T-cell (primary cell): ENCODE data around the gene CHML. TPM values are rescaled to one million over a fixed set of nuclear protein-coding genes. Genes with fewer than 3 reads are reported as not detected.

Experiments
- ATAC-seq, 4 experiments: fragments of 200-7000 bp in 3 of 4; fragments of 150-1000 bp in 1 of 4; cut with Tn5 transposase; replicated peaks in 1 of 4; 1 replicate in 3 of 4; 2 replicates in 1 of 4; pipeline ENCODE4 v1.10.0; 2021; ENCODE audit warnings: moderate library complexity in 3 of 4, mild to moderate bottlenecking in 2 of 4, moderate number of reproducible peaks in 1 of 4
- CTCF ChIA-PET, 2 donors: fragments of 300-600 bp; sonication (Branson Sonifier 250); formaldehyde crosslinking; loops; one replicate each; lab custom pipeline; 2022; ENCODE audit warnings: antibody characterized with exemption in 2 of 2; lab: Charles Lee
- POLR2A ChIA-PET, 2 donors: fragments of 300-600 bp; sonication (Branson Sonifier 250); formaldehyde crosslinking; loops; one replicate each; lab custom pipeline; 2022; ENCODE audit warnings: antibody characterized with exemption in 2 of 2; lab: Charles Lee
- DNase-seq, 35 experiments: peaks; one replicate each; pipeline versions ENCODE4 v3.0.0 to v3.0.0-alpha.2; 2013 to 2023
- H3K27ac ChIP-seq: one replicate; pipeline ENCODE4 v1.5.1; 2013; ENCODE audit warnings: low read length
- H3K27me3 ChIP-seq, 2 experiments: replicated peaks in 1 of 2; 1 replicate in 1 of 2; 2 replicates in 1 of 2; pipeline versions ENCODE4 v1.6.1 to v1.7.0; 2013; ENCODE audit warnings: low read length in 1 of 2, mixed read lengths in 1 of 2; ENCODE audit not compliant: control insufficient read depth in 2 of 2, insufficient read depth in 2 of 2; ENCODE audit errors: extremely low read depth in 1 of 2
- H3K36me3 ChIP-seq, 2 donors: 1 replicate in 1 of 2; 2 replicates in 1 of 2; pipeline versions ENCODE4 v1.6.1 to v1.7.0; 2013; ENCODE audit warnings: low read length in 1 of 2; ENCODE audit not compliant: control insufficient read depth in 2 of 2, insufficient read depth in 1 of 2; ENCODE audit errors: extremely low read depth in 1 of 2
- H3K4me1 ChIP-seq, 2 experiments: 1 replicate in 1 of 2; 2 replicates in 1 of 2; pipeline versions ENCODE4 v1.6.1 to v1.7.0; 2013; ENCODE audit warnings: low read length in 2 of 2, mixed read lengths in 1 of 2; ENCODE audit not compliant: insufficient read depth in 2 of 2, control insufficient read depth in 1 of 2; ENCODE audit errors: extremely low read depth in 1 of 2
- H3K4me3 ChIP-seq, 2 donors: 1 replicate in 1 of 2; 2 replicates in 1 of 2; pipeline versions ENCODE4 v1.5.1 to v1.7.0; 2013; ENCODE audit warnings: mild to moderate bottlenecking in 2 of 2, low read length in 1 of 2, moderate library complexity in 1 of 2; ENCODE audit not compliant: control insufficient read depth in 1 of 2; ENCODE audit errors: extremely low read depth in 1 of 2
- H3K9me3 ChIP-seq: 2 replicates; pipeline ENCODE4 v1.7.0; 2013
- H3K27ac Mint-ChIP-seq, 2 donors: one replicate each; pipeline ENCODE4 v1.8.0; 2020 to 2021; ENCODE audit warnings: mild to moderate bottlenecking in 2 of 2, mixed read lengths in 2 of 2
- H3K27me3 Mint-ChIP-seq, 2 donors: one replicate each; pipeline ENCODE4 v1.8.0; 2021 to 2022; ENCODE audit warnings: mixed read lengths in 2 of 2
- H3K36me3 Mint-ChIP-seq: one replicate; pipeline ENCODE4 v1.8.0; 2021; ENCODE audit warnings: mixed read lengths
- H3K4me1 Mint-ChIP-seq, 3 donors: one replicate each; pipeline ENCODE4 v1.8.0; 2020 to 2022; ENCODE audit warnings: mixed read lengths in 3 of 3, mild to moderate bottlenecking in 1 of 3
- H3K4me3 Mint-ChIP-seq, 3 donors: one replicate each; pipeline ENCODE4 v1.8.0; 2020 to 2022; ENCODE audit warnings: mild to moderate bottlenecking in 3 of 3, mixed read lengths in 3 of 3, moderate library complexity in 3 of 3
- H3K9me3 Mint-ChIP-seq, 3 donors: one replicate each; pipeline ENCODE4 v1.8.0; 2020 to 2022; ENCODE audit warnings: mixed read lengths in 3 of 3
- whole genome bisulfite sequencing: methylation state at CpG from one replicate; pipeline ENCODE4 v1.1.5; 2013; ENCODE audit warnings: missing lambda C conversion rate; ENCODE audit not compliant: insufficient coverage; 5-methylcytosine and 5-hydroxymethylcytosine counted together
- total RNA-seq, 35 experiments: library from RNA in 6 of 35; stranded (reverse) in 6 of 35; fragments of 120-200 nt in 1 of 35; gene quantifications; one replicate each; pipeline versions ENCODE4 v1.2.1 to v1.2.4 and lab custom pipeline; 2013 to 2026

The CHML gene
- total RNA-seq, 5 donors from 2014 or later (not counting 1 experiment from before 2014, with no cell fraction given), result 6.5 to 15.8 (median 12.4) TPM

DNA sequence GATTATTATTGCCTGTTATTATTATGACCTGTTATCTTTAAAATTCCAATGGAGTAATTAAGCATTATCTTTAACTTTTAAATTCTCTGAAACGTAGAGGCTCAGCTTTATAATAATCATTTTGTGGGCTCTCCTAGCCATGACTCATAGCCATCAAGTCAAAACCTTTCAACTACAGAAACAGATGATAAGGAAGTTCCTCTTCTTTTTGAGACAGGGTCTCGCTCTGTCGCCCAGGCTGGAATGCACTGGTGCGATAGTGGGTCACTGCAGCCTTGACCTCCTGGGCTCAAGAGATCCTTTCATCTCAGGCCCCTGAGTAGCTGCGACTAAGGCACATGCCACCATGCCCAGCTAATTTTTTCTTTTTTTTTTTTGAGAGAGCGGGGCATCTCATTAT lies 43.5 kb downstream of the CHML start:
- peaks cover 2 to 4% of the 10 kb centered on the region in 2 donors for H3K36me3 ChIP-seq

DNA sequence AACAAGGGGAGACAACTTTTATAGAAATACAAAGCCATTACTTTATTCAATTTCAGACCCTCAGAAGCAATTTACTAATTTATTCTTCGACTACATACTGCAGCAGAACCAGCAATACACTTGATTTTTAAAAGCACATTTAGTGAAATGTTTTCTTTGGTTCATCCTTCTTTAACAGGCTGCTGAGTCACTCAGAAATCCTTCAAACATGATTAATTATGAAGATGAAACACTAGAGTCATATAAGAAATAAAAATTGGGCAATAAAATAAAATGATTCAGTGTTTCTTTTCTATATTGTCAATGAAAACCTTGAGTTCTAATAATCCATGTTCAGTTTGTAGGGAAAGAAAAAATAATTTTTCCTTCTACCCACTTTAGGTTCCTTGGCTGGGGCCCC lies 47.0 kb downstream of the CHML start:
- no peak overlapping the region for H3K4me3 Mint-ChIP-seq
- H3K9me3 ChIP-seq, result no peaks in the 10 kb centered on the region
- WGBS, result no CpG with 5 or more reads among the region's 1 CpG
- no peak overlapping the region for H3K27ac ChIP-seq
- CTCF ChIA-PET, result no interaction called here
- H3K36me3 Mint-ChIP-seq, result peaks cover 12% of the 10 kb centered on the region
- ATAC-seq, result no peak
- H3K36me3 ChIP-seq, result peaks cover 2 to 4% of the 10 kb centered on the region in 2 donors
- POLR2A ChIA-PET, result no interaction called here
- no peaks in the 10 kb centered on the region for H3K9me3 Mint-ChIP-seq
- no peaks in the 10 kb centered on the region for H3K27me3 Mint-ChIP-seq
- H3K27me3 ChIP-seq, result no peaks in the 10 kb centered on the region
- H3K4me3 ChIP-seq, result no peak overlapping the region
- H3K4me1 ChIP-seq, result no peaks in the 10 kb centered on the region
- H3K27ac Mint-ChIP-seq, result no peak overlapping the region
- no peak for DNase-seq
- H3K4me1 Mint-ChIP-seq, result no peaks in the 10 kb centered on the region

More for the DNA sequence above, 43.5 kb downstream of the CHML start:
- CTCF ChIA-PET, result interaction anchor here in 1 of 2 donors (0.8 kb wide), 1 partner anchor 21 kb away, joined by 3 read pairs; no protein-coding TSS in a partner anchor
- Histone ChIP-seq H3K9me3 (no peaks in the 10 kb centered on the region), H3K4me1 (no peaks in the 10 kb centered on the region), H3K4me3 (no peak overlapping the region), H3K27me3 (no peaks in the 10 kb centered on the region), H3K27ac (no peak overlapping the region)
- H3K4me1 Mint-ChIP-seq, result peaks cover 0 to 3% (median 0%) of the 10 kb centered on the region in 3 donors
- H3K9me3 Mint-ChIP-seq, result no peaks in the 10 kb centered on the region
- DNase-seq, result no peak
- H3K36me3 Mint-ChIP-seq, result peaks cover 21% of the 10 kb centered on the region
- no peak overlapping the region for H3K4me3 Mint-ChIP-seq
- no peak overlapping the region for H3K27ac Mint-ChIP-seq
- POLR2A ChIA-PET, result no interaction called here
- WGBS, result 100% methylated on average over 2 of the region's 6 CpGs
- no peak for ATAC-seq
- no peaks in the 10 kb centered on the region for H3K27me3 Mint-ChIP-seq

DNA sequence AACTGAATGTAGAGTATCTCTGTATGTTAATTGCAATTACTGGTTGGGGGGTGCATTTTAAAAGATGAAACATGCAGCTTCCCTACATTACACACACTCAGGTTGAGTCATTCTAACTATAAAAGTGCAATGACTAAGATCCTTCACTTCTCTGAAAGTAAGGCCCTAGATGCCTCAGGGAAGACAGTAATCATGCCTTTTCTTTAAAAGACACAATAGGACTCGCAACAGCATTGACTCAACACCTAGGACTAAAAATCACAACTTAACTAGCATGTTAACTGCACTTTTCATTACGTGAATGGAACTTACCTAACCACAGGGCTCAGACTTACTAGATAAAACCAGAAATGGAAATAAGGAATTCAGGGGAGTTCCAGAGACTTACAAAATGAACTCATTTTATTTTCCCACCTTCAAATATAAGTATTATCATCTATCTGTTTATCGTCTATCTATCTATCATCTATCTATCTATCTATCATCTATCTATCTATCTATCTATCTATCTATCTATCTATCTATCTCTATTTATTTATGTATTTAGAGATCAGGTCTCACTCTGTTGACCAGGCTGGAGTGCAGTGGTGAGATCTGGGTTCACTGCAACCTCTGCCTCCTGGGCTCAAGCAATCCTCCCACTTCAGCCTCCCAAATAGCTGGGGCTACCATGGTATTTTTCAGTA lies 47.8 kb downstream of the CHML start:
- H3K4me1 Mint-ChIP-seq, result no peaks in the 10 kb centered on the region
- CTCF ChIA-PET, result no interaction called here

DNA sequence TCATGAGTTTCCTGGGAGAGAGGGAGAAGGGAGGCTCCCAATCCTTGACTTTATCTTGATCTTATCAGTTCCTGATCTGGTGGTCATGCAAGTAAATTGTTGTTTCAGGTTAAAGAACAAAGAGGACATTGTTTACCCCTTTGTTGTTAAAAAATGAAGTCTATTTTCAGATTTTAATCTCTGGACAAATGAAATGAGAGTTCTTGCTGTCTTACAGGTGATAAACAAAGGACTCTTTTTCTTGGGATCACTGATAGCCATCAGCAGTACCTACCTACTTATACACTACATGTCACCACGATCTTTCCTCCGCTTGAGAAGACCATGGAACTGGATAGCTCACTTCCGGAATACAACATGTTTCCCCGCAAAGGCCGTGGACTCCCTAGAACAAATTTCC lies 48.4 kb downstream of the CHML start:
- H3K36me3 Mint-ChIP-seq, result peaks cover 12% of the 10 kb centered on the region
- H3K27me3 Mint-ChIP-seq, result no peaks in the 10 kb centered on the region
- H3K4me1 Mint-ChIP-seq, result no peaks in the 10 kb centered on the region

More for the DNA sequence above, 47.8 kb downstream of the CHML start:
- no peak overlapping the region for H3K4me3 Mint-ChIP-seq
- H3K27me3 Mint-ChIP-seq, result no peaks in the 10 kb centered on the region
- 17% methylated on average over 1 of the region's 3 CpGs for WGBS
- H3K4me3 ChIP-seq, result no peak overlapping the region
- peaks cover 12% of the 10 kb centered on the region for H3K36me3 Mint-ChIP-seq
- DNase-seq, result no peak
- no peak for ATAC-seq
- no peaks in the 10 kb centered on the region for H3K9me3 ChIP-seq
- no peaks in the 10 kb centered on the region for H3K4me1 ChIP-seq
- POLR2A ChIA-PET, result interaction anchor here in 1 of 2 donors (0.6 kb wide), 1 partner anchor 1339 kb away, joined by 3 read pairs; no protein-coding TSS in a partner anchor
- no peaks in the 10 kb centered on the region for H3K27me3 ChIP-seq
- no peaks in the 10 kb centered on the region for H3K9me3 Mint-ChIP-seq
- H3K27ac Mint-ChIP-seq, result no peak overlapping the region
- no peak overlapping the region for H3K27ac ChIP-seq
- peaks cover 2 to 4% of the 10 kb centered on the region in 2 donors for H3K36me3 ChIP-seq

DNA sequence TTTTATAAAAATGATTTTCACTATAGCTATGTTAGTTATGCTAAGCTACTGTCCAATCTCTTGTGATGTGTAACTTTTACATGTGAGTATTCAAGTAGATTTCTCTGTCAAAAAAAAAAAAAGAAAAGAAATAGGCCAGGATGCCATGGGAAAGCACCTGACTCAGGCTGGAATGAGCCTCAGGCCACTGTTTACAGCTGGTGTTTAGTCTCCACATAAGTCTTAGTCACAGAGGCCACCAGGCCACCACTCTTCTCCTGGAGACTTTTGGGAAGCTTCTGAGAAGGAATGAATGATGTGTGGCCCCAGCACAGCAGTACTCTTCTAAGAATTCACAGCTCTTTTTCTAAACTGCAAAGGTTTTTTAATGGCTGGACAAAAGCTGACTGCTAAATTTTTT lies 48.9 kb downstream of the CHML start:
- no peak for DNase-seq

More for the DNA sequence above, 48.4 kb downstream of the CHML start:
- no peak overlapping the region for H3K27ac ChIP-seq
- no peak overlapping the region for H3K4me3 ChIP-seq
- Mint-ChIP-seq H3K4me3 (no peak overlapping the region), H3K27ac (no peak overlapping the region), H3K9me3 (no peaks in the 10 kb centered on the region)
- H3K4me1 ChIP-seq, result no peaks in the 10 kb centered on the region
- no peaks in the 10 kb centered on the region for H3K9me3 ChIP-seq
- no peak for ATAC-seq
- no CpG with 5 or more reads among the region's 5 CpGs for WGBS
- ChIA-PET CTCF (no interaction called here), POLR2A (interaction anchor here in 1 of 2 donors (0.6 kb wide), 1 partner anchor 1340 kb away, joined by 3 read pairs; no protein-coding TSS in a partner anchor)
- DNase-seq, result no peak
- peaks cover 2 to 4% of the 10 kb centered on the region in 2 donors for H3K36me3 ChIP-seq
- H3K27me3 ChIP-seq, result no peaks in the 10 kb centered on the region

DNA sequence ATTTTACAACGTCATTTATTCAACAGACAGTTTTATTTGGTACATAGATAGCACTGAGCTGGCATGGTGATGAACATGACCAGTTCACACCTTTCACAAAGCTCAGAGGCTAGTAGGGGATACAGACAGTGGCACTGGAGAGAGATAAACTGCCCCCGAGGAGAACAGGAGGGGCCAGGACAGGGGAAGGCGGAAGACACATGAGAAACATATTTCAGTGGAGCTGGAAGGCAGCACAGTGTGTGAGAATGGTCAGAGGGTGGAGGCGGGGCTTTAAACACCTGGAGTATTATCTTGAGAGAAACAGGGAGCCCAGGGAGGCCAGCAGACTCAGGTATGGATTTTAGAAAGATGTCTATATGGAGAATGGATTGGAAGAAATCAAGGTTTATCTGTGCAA lies 49.5 kb downstream of the CHML start:
- WGBS, result 81% methylated on average over 2 of the region's 4 CpGs
- no peaks in the 10 kb centered on the region for H3K4me1 Mint-ChIP-seq
- no peak overlapping the region for H3K27ac Mint-ChIP-seq
- H3K9me3 Mint-ChIP-seq, result no peaks in the 10 kb centered on the region
- no peak for ATAC-seq
- ChIA-PET POLR2A (interaction anchor here in 1 of 2 donors (0.7 kb wide), 1 partner anchor 160 kb away, joined by 5 read pairs; no protein-coding TSS in a partner anchor), CTCF (interaction anchor here in 1 of 2 donors (0.6 kb wide), 1 partner anchor 375 kb away, joined by 3 read pairs; no protein-coding TSS in a partner anchor)
- Histone ChIP-seq H3K4me3 (no peak overlapping the region), H3K27me3 (no peaks in the 10 kb centered on the region), H3K36me3 (peaks cover 0 to 4% of the 10 kb centered on the region in 2 donors), H3K27ac (no peak overlapping the region), H3K9me3 (no peaks in the 10 kb centered on the region), H3K4me1 (no peaks in the 10 kb centered on the region)
- no peak for DNase-seq
- no peak overlapping the region for H3K4me3 Mint-ChIP-seq
- H3K36me3 Mint-ChIP-seq, result peaks cover 6% of the 10 kb centered on the region
- H3K27me3 Mint-ChIP-seq, result no peaks in the 10 kb centered on the region

More for the DNA sequence above, 48.9 kb downstream of the CHML start:
- no peaks in the 10 kb centered on the region for H3K27me3 ChIP-seq
- Mint-ChIP-seq H3K27me3 (no peaks in the 10 kb centered on the region), H3K4me1 (no peaks in the 10 kb centered on the region), H3K27ac (no peak overlapping the region), H3K9me3 (no peaks in the 10 kb centered on the region), H3K4me3 (no peak overlapping the region), H3K36me3 (peaks cover 9% of the 10 kb centered on the region)
- no peaks in the 10 kb centered on the region for H3K4me1 ChIP-seq
- H3K4me3 ChIP-seq, result no peak overlapping the region
- H3K36me3 ChIP-seq, result peaks cover 1 to 4% of the 10 kb centered on the region in 2 donors
- POLR2A ChIA-PET, result interaction anchor here (0.5 to 0.7 kb wide), 2 partner anchors 160 to 311 kb away, joined by 3 to 5 read pairs; no protein-coding TSS in a partner anchor
- no peaks in the 10 kb centered on the region for H3K9me3 ChIP-seq
- H3K27ac ChIP-seq, result no peak overlapping the region
- ATAC-seq, result no peak
- CTCF ChIA-PET, result interaction anchor here in 1 of 2 donors (0.6 kb wide), 1 partner anchor 375 kb away, joined by 3 read pairs; no protein-coding TSS in a partner anchor
